ENCODE results near the gene FEZF1.

DNA sequence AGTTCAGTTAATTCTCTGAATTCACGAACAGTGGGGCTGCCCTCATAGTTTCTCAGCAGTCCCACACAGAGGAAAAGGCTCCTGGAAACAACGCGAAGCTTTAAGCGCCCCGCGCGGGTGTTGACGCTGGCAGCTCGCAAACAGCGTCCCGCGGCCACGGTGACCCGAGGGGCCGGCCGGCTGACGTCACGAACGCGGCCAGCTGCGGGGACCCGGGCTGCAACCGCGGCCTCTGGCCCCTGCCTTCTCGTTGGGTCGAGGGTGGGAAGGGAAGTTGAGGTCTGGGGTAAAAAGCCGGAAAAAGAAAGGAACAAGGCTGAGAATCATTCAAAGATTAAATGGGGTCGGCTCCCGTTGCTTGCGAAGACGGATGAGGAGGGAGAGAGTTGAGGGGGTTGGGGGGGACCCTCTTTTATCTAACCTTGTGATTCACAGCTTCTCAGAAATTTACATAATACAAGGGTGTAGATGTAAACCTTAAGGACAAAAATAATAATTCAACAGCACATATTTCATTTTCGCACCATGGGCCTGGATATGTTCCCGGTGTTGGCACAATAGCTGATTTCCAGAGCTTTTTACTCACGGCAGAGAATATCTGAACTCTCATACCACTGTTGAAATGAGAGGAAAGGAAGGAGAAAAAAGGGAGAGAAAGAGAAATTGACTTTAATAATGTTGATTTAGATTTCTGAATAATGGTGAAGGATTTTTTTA is 7.3 kb upstream of the FEZF1 start:
- TF ChIP-seq RAD21 (IDR thresholded peaks at IDR 0.05; ENCODE audit: low read depth) (no peak), CREB1 (IDR thresholded peaks at IDR 0.05; ENCODE audit: low read depth) (no peak), EGR1 (IDR thresholded peaks at IDR 0.05) (no peak), REST (IDR thresholded peaks at IDR 0.05; ENCODE audit: low read depth) (no peak), EP300 (IDR thresholded peaks at IDR 0.05; ENCODE audit: borderline replicate concordance) (no peak), ZBTB7A (IDR thresholded peaks at IDR 0.05; ENCODE audit: low read depth) (no peak), NFIC (IDR thresholded peaks at IDR 0.05) (no peak), YY1 (IDR thresholded peaks at IDR 0.05; ENCODE audit: low read depth) (no peak)

All from Ishikawa (cell line).